ENCODE measurements around the gene ANKRD13B. TPM values are rescaled to one million over a fixed set of nuclear protein-coding genes. Genes with fewer than 3 reads are reported as not detected.
A peak's percentile ranks its signal among the peaks of the same experiment; 100 is the strongest.

The ANKRD13B gene
- total RNA-seq, 2 donors from 2014 or later: 2.2 to 2.6 TPM

DNA sequence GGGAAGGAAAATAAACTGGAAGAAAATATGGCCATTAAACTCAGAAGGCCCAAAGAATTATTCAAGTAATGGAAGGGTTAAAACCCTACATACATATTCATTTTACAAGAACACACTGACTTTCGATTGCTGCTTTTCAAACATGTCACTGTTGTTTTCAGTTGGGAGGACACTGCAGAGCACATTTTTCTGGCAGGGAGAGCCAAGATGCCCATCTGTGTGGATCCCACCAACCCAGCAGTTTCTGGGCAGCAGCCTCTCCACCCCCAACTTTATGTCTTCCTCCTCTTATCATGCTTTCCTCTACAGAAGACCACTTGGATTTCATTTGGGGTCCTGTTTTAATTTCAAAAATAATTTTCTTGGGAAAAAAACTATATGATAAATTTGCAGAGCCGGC is 36.9 kb downstream of the ANKRD13B start:
- H3K4me1 ChIP-seq (ENCODE audit: control insufficient read depth, insufficient read depth, low read length): no peaks in the 10 kb centered on the region
- Mint-ChIP-seq H3K9me3 (no peaks in the 10 kb centered on the region), H3K27me3 (ENCODE audit: insufficient read depth) (peaks cover 3% of the 10 kb centered on the region), H3K4me1 (no peaks in the 10 kb centered on the region), H3K4me3 (no peak overlapping the region), H3K36me3 (ENCODE audit: low read depth) (peaks cover 1% of the 10 kb centered on the region), H3K27ac (no peak overlapping the region)
- no peaks in the 10 kb centered on the region for H3K9me3 ChIP-seq (ENCODE audit: control insufficient read depth, low read length)
- H3K36me3 ChIP-seq (ENCODE audit: control insufficient read depth, insufficient read depth, low read length): no peaks in the 10 kb centered on the region
- no peak overlapping the region for H3K9ac ChIP-seq (ENCODE audit: extremely low read depth, low read length, poor library complexity, severe bottlenecking)
- H3K4me3 ChIP-seq (ENCODE audit: low read length): no peak overlapping the region
- H3K27ac ChIP-seq (ENCODE audit: low read depth, low read length): no peak overlapping the region
- peaks cover 1% of the 10 kb centered on the region for H3K27me3 ChIP-seq (ENCODE audit: control insufficient read depth, insufficient read depth, low read length, poor library complexity, severe bottlenecking)
- 81 to 89% methylated on average over 2 of the region's 2 CpGs for whole genome bisulfite sequencing, 2 experiments (ENCODE audit: insufficient coverage in 1 of 2, insufficient read length in 1 of 2)
- TF ChIP-seq, protein P1, sequence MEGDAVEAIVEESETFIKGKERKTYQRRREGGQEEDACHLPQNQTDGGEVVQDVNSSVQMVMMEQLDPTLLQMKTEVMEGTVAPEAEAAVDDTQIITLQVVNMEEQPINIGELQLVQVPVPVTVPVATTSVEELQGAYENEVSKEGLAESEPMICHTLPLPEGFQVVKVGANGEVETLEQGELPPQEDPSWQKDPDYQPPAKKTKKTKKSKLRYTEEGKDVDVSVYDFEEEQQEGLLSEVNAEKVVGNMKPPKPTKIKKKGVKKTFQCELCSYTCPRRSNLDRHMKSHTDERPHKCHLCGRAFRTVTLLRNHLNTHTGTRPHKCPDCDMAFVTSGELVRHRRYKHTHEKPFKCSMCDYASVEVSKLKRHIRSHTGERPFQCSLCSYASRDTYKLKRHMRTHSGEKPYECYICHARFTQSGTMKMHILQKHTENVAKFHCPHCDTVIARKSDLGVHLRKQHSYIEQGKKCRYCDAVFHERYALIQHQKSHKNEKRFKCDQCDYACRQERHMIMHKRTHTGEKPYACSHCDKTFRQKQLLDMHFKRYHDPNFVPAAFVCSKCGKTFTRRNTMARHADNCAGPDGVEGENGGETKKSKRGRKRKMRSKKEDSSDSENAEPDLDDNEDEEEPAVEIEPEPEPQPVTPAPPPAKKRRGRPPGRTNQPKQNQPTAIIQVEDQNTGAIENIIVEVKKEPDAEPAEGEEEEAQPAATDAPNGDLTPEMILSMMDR (conservative IDR thresholded peaks at IDR 0.05): no peak
- no peak for DNase-seq

DNA sequence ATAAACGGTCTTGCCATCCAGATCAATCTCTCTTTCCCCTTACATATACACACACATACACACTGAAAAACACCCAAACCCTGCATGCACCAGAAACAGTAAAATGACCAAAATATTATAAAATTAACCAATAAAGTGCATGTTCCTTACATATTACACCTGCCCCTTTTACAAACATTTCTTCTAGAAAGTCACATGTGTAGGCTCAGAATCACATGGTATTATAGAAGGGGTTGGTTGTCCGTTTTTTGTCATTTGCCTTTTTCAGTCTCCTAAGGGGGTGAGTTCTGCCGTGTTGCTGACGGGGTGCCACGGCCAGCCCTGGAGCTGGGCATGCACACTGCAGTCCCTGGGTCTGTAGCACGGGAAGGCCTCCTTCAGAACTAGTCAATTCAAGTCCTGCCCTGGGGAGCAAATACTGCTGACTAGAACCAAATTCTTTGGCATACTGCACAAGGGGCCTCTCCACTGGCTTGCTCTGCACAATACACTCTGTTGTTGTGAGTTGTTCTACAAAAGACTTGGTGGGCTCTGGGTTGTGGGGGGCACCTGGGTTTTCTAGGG is 37.8 kb downstream of the ANKRD13B start:
- peaks cover 7% of the 10 kb centered on the region for H3K36me3 Mint-ChIP-seq (ENCODE audit: low read depth)
- Histone ChIP-seq H3K27me3 (ENCODE audit: control insufficient read depth, insufficient read depth, low read length, poor library complexity, severe bottlenecking) (no peaks in the 10 kb centered on the region), H3K36me3 (ENCODE audit: control insufficient read depth, insufficient read depth, low read length) (peaks cover under 1% of the 10 kb centered on the region), H3K9me3 (ENCODE audit: control insufficient read depth, low read length) (no peaks in the 10 kb centered on the region), H3K27ac (ENCODE audit: low read depth, low read length) (no peak overlapping the region), H3K4me1 (ENCODE audit: control insufficient read depth, insufficient read depth, low read length) (no peaks in the 10 kb centered on the region), H3K9ac (ENCODE audit: extremely low read depth, low read length, poor library complexity, severe bottlenecking) (no peak overlapping the region), H3K4me3 (ENCODE audit: low read length) (no peak overlapping the region)
- H3K27me3 Mint-ChIP-seq (ENCODE audit: insufficient read depth): no peaks in the 10 kb centered on the region
- no peaks in the 10 kb centered on the region for H3K4me1 Mint-ChIP-seq
- WGBS, 2 experiments (ENCODE audit: insufficient coverage in 1 of 2, insufficient read length in 1 of 2): 89 to 100% methylated on average over 3 to 6 of the region's 6 CpGs
- TF ChIP-seq, protein P1 (conservative IDR thresholded peaks at IDR 0.05): no peak
- no peak overlapping the region for H3K4me3 Mint-ChIP-seq
- no peak for DNase-seq
- no peak overlapping the region for H3K27ac Mint-ChIP-seq
- H3K9me3 Mint-ChIP-seq: no peaks in the 10 kb centered on the region

DNA sequence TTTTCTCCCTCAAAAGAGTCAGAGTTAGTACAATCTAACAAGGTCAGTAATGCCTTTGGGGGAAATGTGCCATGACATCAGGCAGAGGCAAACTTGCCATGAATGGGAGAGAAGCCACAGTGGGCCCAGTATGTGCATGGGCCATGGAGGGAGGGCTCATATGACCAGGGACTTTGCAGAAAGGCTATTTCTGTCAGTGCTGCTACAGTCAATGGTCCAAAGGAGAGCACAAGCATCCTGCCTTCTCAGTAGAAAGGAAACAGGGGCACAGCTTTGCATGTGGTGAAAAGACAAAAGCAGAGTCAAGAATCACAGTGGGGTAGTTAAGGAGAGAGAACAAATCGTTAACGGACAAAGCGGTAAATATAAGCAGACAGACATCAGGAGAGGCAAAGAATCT is 41.0 kb downstream of the ANKRD13B start:
- 67 to 82% methylated on average over 3 of the region's 3 CpGs for WGBS, 2 experiments (ENCODE audit: insufficient coverage in 1 of 2, insufficient read length in 1 of 2)
- Histone ChIP-seq H3K27me3 (ENCODE audit: control insufficient read depth, insufficient read depth, low read length, poor library complexity, severe bottlenecking) (no peaks in the 10 kb centered on the region), H3K4me1 (ENCODE audit: control insufficient read depth, insufficient read depth, low read length) (no peaks in the 10 kb centered on the region), H3K4me3 (ENCODE audit: low read length) (no peak overlapping the region), H3K27ac (ENCODE audit: low read depth, low read length) (no peak overlapping the region), H3K9ac (ENCODE audit: extremely low read depth, low read length, poor library complexity, severe bottlenecking) (no peak overlapping the region), H3K36me3 (ENCODE audit: control insufficient read depth, insufficient read depth, low read length) (peaks cover 6% of the 10 kb centered on the region), H3K9me3 (ENCODE audit: control insufficient read depth, low read length) (no peaks in the 10 kb centered on the region)
- Mint-ChIP-seq H3K9me3 (no peaks in the 10 kb centered on the region), H3K4me3 (no peak overlapping the region), H3K4me1 (peaks cover 3% of the 10 kb centered on the region), H3K27ac (no peak overlapping the region), H3K36me3 (ENCODE audit: low read depth) (peaks cover 16% of the 10 kb centered on the region), H3K27me3 (ENCODE audit: insufficient read depth) (no peaks in the 10 kb centered on the region)
- peak; percentile 49 for DNase-seq
- TF ChIP-seq, protein P1 (conservative IDR thresholded peaks at IDR 0.05): no peak

Measured in endodermal cell (in vitro differentiated cells).